ENCODE data around the gene UGT1A10.

- TF ChIP-seq CTCF (conservative IDR thresholded peaks at IDR 0.05; ENCODE audit: low read length) (no peak), EZH2phosphoT487 (IDR thresholded peaks at IDR 0.05; ENCODE audit: borderline replicate concordance) (no peak)
These were observed 179.6 kb downstream of the UGT1A10 start for GRCh38 chr2:233815861-233816260.

Measured in Loucy (cell line).